Measurements from ENCODE around the gene GGNBP2. TPM values are rescaled to one million over a fixed set of nuclear protein-coding genes. Genes with fewer than 3 reads are reported as not detected.

The GGNBP2 gene
- total RNA-seq, 1 experiment from 2014 or later: 57.2 TPM

- BruUV-seq (replicated peaks): no TSS peak
- ChIA-PET POLR2A (no interaction called here), CTCF (no interaction called here)
- no peak for TF ChIP-seq SIN3A (IDR thresholded peaks at IDR 0.05; ENCODE audit: borderline replicate concordance, insufficient read depth, low read depth, low read length)
- no peak for TF ChIP-seq POLR2AphosphoS5 (IDR thresholded peaks at IDR 0.05; ENCODE audit: low read depth, low read length)
- TF ChIP-seq, protein P1, sequence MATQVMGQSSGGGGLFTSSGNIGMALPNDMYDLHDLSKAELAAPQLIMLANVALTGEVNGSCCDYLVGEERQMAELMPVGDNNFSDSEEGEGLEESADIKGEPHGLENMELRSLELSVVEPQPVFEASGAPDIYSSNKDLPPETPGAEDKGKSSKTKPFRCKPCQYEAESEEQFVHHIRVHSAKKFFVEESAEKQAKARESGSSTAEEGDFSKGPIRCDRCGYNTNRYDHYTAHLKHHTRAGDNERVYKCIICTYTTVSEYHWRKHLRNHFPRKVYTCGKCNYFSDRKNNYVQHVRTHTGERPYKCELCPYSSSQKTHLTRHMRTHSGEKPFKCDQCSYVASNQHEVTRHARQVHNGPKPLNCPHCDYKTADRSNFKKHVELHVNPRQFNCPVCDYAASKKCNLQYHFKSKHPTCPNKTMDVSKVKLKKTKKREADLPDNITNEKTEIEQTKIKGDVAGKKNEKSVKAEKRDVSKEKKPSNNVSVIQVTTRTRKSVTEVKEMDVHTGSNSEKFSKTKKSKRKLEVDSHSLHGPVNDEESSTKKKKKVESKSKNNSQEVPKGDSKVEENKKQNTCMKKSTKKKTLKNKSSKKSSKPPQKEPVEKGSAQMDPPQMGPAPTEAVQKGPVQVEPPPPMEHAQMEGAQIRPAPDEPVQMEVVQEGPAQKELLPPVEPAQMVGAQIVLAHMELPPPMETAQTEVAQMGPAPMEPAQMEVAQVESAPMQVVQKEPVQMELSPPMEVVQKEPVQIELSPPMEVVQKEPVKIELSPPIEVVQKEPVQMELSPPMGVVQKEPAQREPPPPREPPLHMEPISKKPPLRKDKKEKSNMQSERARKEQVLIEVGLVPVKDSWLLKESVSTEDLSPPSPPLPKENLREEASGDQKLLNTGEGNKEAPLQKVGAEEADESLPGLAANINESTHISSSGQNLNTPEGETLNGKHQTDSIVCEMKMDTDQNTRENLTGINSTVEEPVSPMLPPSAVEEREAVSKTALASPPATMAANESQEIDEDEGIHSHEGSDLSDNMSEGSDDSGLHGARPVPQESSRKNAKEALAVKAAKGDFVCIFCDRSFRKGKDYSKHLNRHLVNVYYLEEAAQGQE (IDR thresholded peaks at IDR 0.05; ENCODE audit: insufficient read depth in 1 of 2, low read depth in 2 of 2, low read length in 1 of 2): no peak
- TF ChIP-seq CTCF (IDR thresholded peaks at IDR 0.05): no peak
- no peak for TF ChIP-seq TCF7L2 (IDR thresholded peaks at IDR 0.05; ENCODE audit: low read depth, low read length)
- Histone ChIP-seq H3K27me3 (ENCODE audit: control insufficient read depth, insufficient read depth, low read length) (no peaks in the 10 kb centered on the region), H3K36me3 (ENCODE audit: control insufficient read depth, insufficient read depth, low read length) (no peaks in the 10 kb centered on the region), H3K9me3 (ENCODE audit: control insufficient read depth, insufficient read depth, low read depth, low read length) (no peaks in the 10 kb centered on the region), H3K27ac (ENCODE audit: low read length) (no peak overlapping the region), H3K4me3 (ENCODE audit: low read depth in 2 of 2, low read length in 2 of 2) (no peak overlapping the region), H3K4me1 (ENCODE audit: control insufficient read depth, insufficient read depth, low read length) (no peaks in the 10 kb centered on the region)
- intact Hi-C loops (cut with micrococcal nuclease; ENCODE audit: unreplicated experiment) (loop anchor here (5.0 to 10.0 kb wide), 2 partner anchors 78 to 130 kb away; no protein-coding TSS in a partner anchor), in situ Hi-C loops (cut with HindIII; ENCODE audit: low pct_unique_long_range_greater_than_20kb, low sequenced_read_pairs) (no loop called here)
- DNase-seq (ENCODE audit: low read depth, low spot score): no peak
- ATAC-seq: no peak
Observed at GRCh38 chr17:36627101-36627500, 82.4 kb downstream of the GGNBP2 start.

GRCh38 chr17:36628576-36628975 lies 83.9 kb downstream of the GGNBP2 start:
- Histone ChIP-seq H3K4me3 (ENCODE audit: low read depth in 2 of 2, low read length in 2 of 2) (no peak overlapping the region), H3K27ac (ENCODE audit: low read length) (no peak overlapping the region), H3K27me3 (ENCODE audit: control insufficient read depth, insufficient read depth, low read length) (no peaks in the 10 kb centered on the region), H3K9me3 (ENCODE audit: control insufficient read depth, insufficient read depth, low read depth, low read length) (no peaks in the 10 kb centered on the region), H3K4me1 (ENCODE audit: control insufficient read depth, insufficient read depth, low read length) (no peaks in the 10 kb centered on the region), H3K36me3 (ENCODE audit: control insufficient read depth, insufficient read depth, low read length) (no peaks in the 10 kb centered on the region)
- ATAC-seq: no peak
- CTCF ChIA-PET: interaction anchor here (0.5 to 1.1 kb wide), 2 partner anchors 26 to 410 kb away, joined by 3 read pairs; no protein-coding TSS in a partner anchor
- in situ Hi-C loops (cut with HindIII; ENCODE audit: low pct_unique_long_range_greater_than_20kb, low sequenced_read_pairs): no loop called here
- no TSS peak for BruUV-seq (replicated peaks)
- intact Hi-C loops (cut with micrococcal nuclease; ENCODE audit: unreplicated experiment): loop anchor here (5.0 to 10.0 kb wide), 2 partner anchors 76 to 129 kb away; no protein-coding TSS in a partner anchor
- POLR2A ChIA-PET: no interaction called here
- DNase-seq (ENCODE audit: low read depth, low spot score): no peak
- TF ChIP-seq POLR2AphosphoS5 (IDR thresholded peaks at IDR 0.05; ENCODE audit: low read depth, low read length) (no peak), CTCF (IDR thresholded peaks at IDR 0.05) (no peak), SIN3A (IDR thresholded peaks at IDR 0.05; ENCODE audit: borderline replicate concordance, insufficient read depth, low read depth, low read length) (no peak)

Data from Panc1 (cell line).